ENCODE results near the gene PCDHB4.
A peak's percentile ranks its signal among the peaks of the same experiment; 100 is the strongest.
"Not testable (repeated sequence)": the region's sequence is repeated elsewhere in the genome, so short reads cannot be mapped to it uniquely, and the experiment has no call there.

Gene PCDHB4

GRCh38 chr5:141121563-141121962, at the start of gene PCDHB4:
TSS of gene PCDHB4 (plus strand) at chr5:141121818. CDS start at chr5:141121999, 181 bp downstream.
- H3K4me1 ChIP-seq = no peaks in the 10 kb centered on the region
- no peak within 1 kb of the TSS for H3K4me3 ChIP-seq
- no peak for TF ChIP-seq Cebpa-rat (IDR thresholded peaks at IDR 0.05)
- no peak within 1 kb of the TSS for H3K4me2 ChIP-seq
- H3K36me3 ChIP-seq = no peaks in the 10 kb centered on the region
- no peaks in the 10 kb centered on the region for H3K27me3 ChIP-seq
- H3K27ac ChIP-seq = no peak within 1 kb of the TSS
- no peak within 1 kb of the TSS for H3K9ac ChIP-seq
- no peaks in the 10 kb centered on the region for H4K20me1 ChIP-seq
- H3K9me3 ChIP-seq = peaks cover 31% of the 10 kb centered on the region

GRCh38 chr5:141077826-141078225, 43.8 kb upstream of the PCDHB4 start:
- Histone ChIP-seq H3K4me3 (no peak overlapping the region), H3K4me1 (no peaks in the 10 kb centered on the region), H3K4me2 (no peak overlapping the region), H4K20me1 (no peaks in the 10 kb centered on the region), H3K27ac (no peak overlapping the region), H3K9ac (no peak overlapping the region), H3K9me3 (peaks cover 14% of the 10 kb centered on the region; the same call in 1 of the 2 replicates), H3K27me3 (no peaks in the 10 kb centered on the region), H3K36me3 (no peaks in the 10 kb centered on the region)
- no peak for TF ChIP-seq Cebpa-rat (IDR thresholded peaks at IDR 0.05)

- Histone ChIP-seq H3K9ac (no peak overlapping the region), H3K9me3 (peaks cover 12% of the 10 kb centered on the region; the same call in 1 of the 2 replicates), H3K4me1 (no peaks in the 10 kb centered on the region), H3K27ac (no peak overlapping the region), H3K4me3 (no peak overlapping the region), H3K36me3 (no peaks in the 10 kb centered on the region), H3K27me3 (no peaks in the 10 kb centered on the region), H4K20me1 (no peaks in the 10 kb centered on the region), H3K4me2 (no peak overlapping the region)
- no peak for TF ChIP-seq Cebpa-rat (IDR thresholded peaks at IDR 0.05)
Observed at GRCh38 chr5:141082228-141082627, 39.4 kb upstream of the PCDHB4 start.

GRCh38 chr5:141084487-141084989, 37.1 kb upstream of the PCDHB4 start:
- Histone ChIP-seq H3K4me3 (no peak overlapping the region), H3K9ac (no peak overlapping the region), H3K27me3 (no peaks in the 10 kb centered on the region), H3K27ac (no peak overlapping the region), H4K20me1 (no peaks in the 10 kb centered on the region), H3K4me1 (no peaks in the 10 kb centered on the region), H3K4me2 (no peak overlapping the region), H3K36me3 (no peaks in the 10 kb centered on the region), H3K9me3 (no peaks in the 10 kb centered on the region)
- TF ChIP-seq Cebpa-rat (IDR thresholded peaks at IDR 0.05) = no peak

- no peak within 1 kb of the TSS for H3K9ac ChIP-seq
- H3K4me3 ChIP-seq = no peak within 1 kb of the TSS
- no peaks in the 10 kb centered on the region for H3K4me1 ChIP-seq
- no peak within 1 kb of the TSS for H3K4me2 ChIP-seq
- no peaks in the 10 kb centered on the region for H3K36me3 ChIP-seq
- no peak within 1 kb of the TSS for H3K27ac ChIP-seq
- peaks cover 18% of the 10 kb centered on the region for H3K9me3 ChIP-seq
- no peaks in the 10 kb centered on the region for H3K27me3 ChIP-seq
- H4K20me1 ChIP-seq = no peaks in the 10 kb centered on the region
- TF ChIP-seq Cebpa-rat (IDR thresholded peaks at IDR 0.05) = no peak
Observed at GRCh38 chr5:141094481-141095262, 26.9 kb upstream of the PCDHB4 start, which contains the start of gene PCDHB2. TSS of gene PCDHB2 (plus strand) at chr5:141094615. CDS start at chr5:141094791, 176 bp downstream.

GRCh38 chr5:141095263-141095641, 26.4 kb upstream of the PCDHB4 start:
- Histone ChIP-seq H3K4me3 (no peak overlapping the region), H3K27ac (no peak overlapping the region)

GRCh38 chr5:141096181-141096580, 25.4 kb upstream of the PCDHB4 start:
- H3K4me3 ChIP-seq, H3K27ac ChIP-seq: not testable (repeated sequence)

More at GRCh38 chr5:141095263-141095641, 26.4 kb upstream of the PCDHB4 start:
- Histone ChIP-seq H3K36me3 (no peaks in the 10 kb centered on the region), H3K4me2 (no peak overlapping the region), H3K4me1 (no peaks in the 10 kb centered on the region), H3K27me3 (no peaks in the 10 kb centered on the region), H4K20me1 (no peaks in the 10 kb centered on the region), H3K9ac (no peak overlapping the region), H3K9me3 (peaks cover 19% of the 10 kb centered on the region)
- no peak for TF ChIP-seq Cebpa-rat (IDR thresholded peaks at IDR 0.05)

GRCh38 chr5:141096586-141096985, 25.0 kb upstream of the PCDHB4 start:
- not testable (repeated sequence) for H3K36me3 ChIP-seq, H3K4me3 ChIP-seq, H3K4me1 ChIP-seq, H3K27me3 ChIP-seq, H3K4me2 ChIP-seq, H3K9ac ChIP-seq, H4K20me1 ChIP-seq, H3K27ac ChIP-seq
- H3K9me3 ChIP-seq = peaks cover 33% of the 10 kb centered on the region

More at GRCh38 chr5:141096181-141096580, 25.4 kb upstream of the PCDHB4 start:
- H3K4me1 ChIP-seq, H3K4me2 ChIP-seq, H4K20me1 ChIP-seq, H3K36me3 ChIP-seq, H3K27me3 ChIP-seq, H3K9ac ChIP-seq: not testable (repeated sequence)
- peaks cover 29% of the 10 kb centered on the region for H3K9me3 ChIP-seq

- peak within 1 kb of the TSS; percentile 14; the same call in 1 of the 2 replicates for H3K4me3 ChIP-seq
- H3K27me3 ChIP-seq = no peaks in the 10 kb centered on the region
- peaks cover 32% of the 10 kb centered on the region for H3K9me3 ChIP-seq
- no peak within 1 kb of the TSS for H3K4me2 ChIP-seq
- no peak within 1 kb of the TSS for H3K9ac ChIP-seq
- no peak for TF ChIP-seq Cebpa-rat (IDR thresholded peaks at IDR 0.05)
- H4K20me1 ChIP-seq = no peaks in the 10 kb centered on the region
- no peak within 1 kb of the TSS for H3K27ac ChIP-seq
- H3K4me1 ChIP-seq = no peaks in the 10 kb centered on the region
- H3K36me3 ChIP-seq = no peaks in the 10 kb centered on the region
Observed at GRCh38 chr5:141100243-141100805, 21.3 kb upstream of the PCDHB4 start, which contains the start of gene PCDHB3. TSS of gene PCDHB3 (plus strand) at chr5:141100473. CDS start at chr5:141100650, 177 bp downstream.

GRCh38 chr5:141101059-141101458, 20.6 kb upstream of the PCDHB4 start:
- no peak overlapping the region for H3K4me3 ChIP-seq
- TF ChIP-seq Cebpa-rat (IDR thresholded peaks at IDR 0.05) = no peak
- no peaks in the 10 kb centered on the region for H3K27me3 ChIP-seq
- no peaks in the 10 kb centered on the region for H3K36me3 ChIP-seq
- no peak overlapping the region for H3K4me2 ChIP-seq
- no peaks in the 10 kb centered on the region for H3K4me1 ChIP-seq
- H4K20me1 ChIP-seq = no peaks in the 10 kb centered on the region
- peaks cover 25% of the 10 kb centered on the region for H3K9me3 ChIP-seq
- no peak overlapping the region for H3K27ac ChIP-seq
- no peak overlapping the region for H3K9ac ChIP-seq

GRCh38 chr5:141102070-141102469, 19.5 kb upstream of the PCDHB4 start:
- not testable (repeated sequence) for H3K27me3 ChIP-seq, H3K36me3 ChIP-seq, H3K4me3 ChIP-seq, H4K20me1 ChIP-seq, H3K4me1 ChIP-seq, H3K4me2 ChIP-seq, H3K27ac ChIP-seq, H3K9ac ChIP-seq
- peaks cover 25% of the 10 kb centered on the region for H3K9me3 ChIP-seq

- H3K27me3 ChIP-seq, H3K36me3 ChIP-seq, H3K4me3 ChIP-seq, H3K27ac ChIP-seq, H3K4me1 ChIP-seq, H3K4me2 ChIP-seq, H3K9ac ChIP-seq, H4K20me1 ChIP-seq: not testable (repeated sequence)
- peaks cover 25% of the 10 kb centered on the region for H3K9me3 ChIP-seq
Observed at GRCh38 chr5:141102471-141102870, 19.1 kb upstream of the PCDHB4 start.

Data from BLaER1 (cell line).